B cell (primary cell): ENCODE results near the gene AMOTL1.

Experiments used
- EZH2 ChIP-seq: IDR thresholded peaks from 2 replicates; pipeline ENCODE4 v1.6.1; 2012; ENCODE audit warnings: borderline replicate concordance, low read depth, mild to moderate bottlenecking, moderate library complexity, low read length; ENCODE audit not compliant: insufficient read depth, poor library complexity, severe bottlenecking
- TF ChIP-seq, protein P1 (sequence below): fragments of 200-600 bp; IDR thresholded peaks from one replicate; pipeline ENCODE4 v1.8.0; 2022; ENCODE audit warnings: antibody characterized with exemption, mild to moderate bottlenecking

DNA sequence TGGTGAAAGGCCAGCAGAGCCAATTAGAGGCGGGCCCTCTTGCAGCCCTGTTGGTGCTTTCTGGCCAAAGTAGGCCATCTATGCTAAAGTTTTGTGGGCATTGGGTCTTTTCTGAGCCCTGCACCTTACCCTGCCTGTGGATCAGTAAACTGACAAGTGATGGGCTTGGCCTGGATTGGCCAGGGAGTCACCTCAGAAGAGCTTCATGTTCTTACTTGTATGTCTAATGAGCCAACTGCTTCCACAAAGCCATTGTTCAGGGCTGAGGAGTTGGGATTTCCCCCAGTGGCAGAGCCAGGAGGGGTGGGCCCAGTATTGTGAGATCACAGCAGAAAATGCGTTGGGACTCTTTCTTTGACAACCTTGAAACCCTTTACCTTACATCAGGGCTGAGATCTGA is 114.8 kb downstream of the AMOTL1 start:
- TF ChIP-seq, protein P1, sequence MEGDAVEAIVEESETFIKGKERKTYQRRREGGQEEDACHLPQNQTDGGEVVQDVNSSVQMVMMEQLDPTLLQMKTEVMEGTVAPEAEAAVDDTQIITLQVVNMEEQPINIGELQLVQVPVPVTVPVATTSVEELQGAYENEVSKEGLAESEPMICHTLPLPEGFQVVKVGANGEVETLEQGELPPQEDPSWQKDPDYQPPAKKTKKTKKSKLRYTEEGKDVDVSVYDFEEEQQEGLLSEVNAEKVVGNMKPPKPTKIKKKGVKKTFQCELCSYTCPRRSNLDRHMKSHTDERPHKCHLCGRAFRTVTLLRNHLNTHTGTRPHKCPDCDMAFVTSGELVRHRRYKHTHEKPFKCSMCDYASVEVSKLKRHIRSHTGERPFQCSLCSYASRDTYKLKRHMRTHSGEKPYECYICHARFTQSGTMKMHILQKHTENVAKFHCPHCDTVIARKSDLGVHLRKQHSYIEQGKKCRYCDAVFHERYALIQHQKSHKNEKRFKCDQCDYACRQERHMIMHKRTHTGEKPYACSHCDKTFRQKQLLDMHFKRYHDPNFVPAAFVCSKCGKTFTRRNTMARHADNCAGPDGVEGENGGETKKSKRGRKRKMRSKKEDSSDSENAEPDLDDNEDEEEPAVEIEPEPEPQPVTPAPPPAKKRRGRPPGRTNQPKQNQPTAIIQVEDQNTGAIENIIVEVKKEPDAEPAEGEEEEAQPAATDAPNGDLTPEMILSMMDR: no peak
- no peak for TF ChIP-seq EZH2
